GM12801 (cell line): Measurements from ENCODE around the gene TRIM27.

Experiments
- TF ChIP-seq, protein P1 (sequence below): IDR thresholded peaks from one replicate; pipeline ENCODE4 v1.5.1; 2011; ENCODE audit warnings: control low read depth; ENCODE audit not compliant: insufficient read length; ENCODE audit errors: extremely low read depth

The TRIM27 gene

DNA sequence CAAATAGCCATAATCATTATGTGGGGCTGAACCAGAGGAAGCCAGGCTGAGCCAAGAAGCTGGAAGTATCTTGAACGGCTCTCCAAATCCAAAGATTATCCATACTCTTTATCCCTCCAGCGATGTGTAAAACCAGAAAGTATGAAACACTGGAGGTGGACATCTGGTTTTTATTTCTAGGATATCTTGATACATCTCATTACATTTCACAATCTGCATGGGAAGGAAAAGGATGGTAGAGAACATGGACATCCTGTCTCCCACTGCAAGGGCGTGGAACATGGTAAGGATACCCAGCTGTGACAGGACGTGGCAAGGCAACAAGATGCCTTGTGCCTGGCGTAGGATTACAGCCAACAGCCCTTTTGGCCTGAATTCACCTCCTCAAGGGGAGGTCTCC, 20.1 kb downstream of the TRIM27 start:
- TF ChIP-seq, protein P1, sequence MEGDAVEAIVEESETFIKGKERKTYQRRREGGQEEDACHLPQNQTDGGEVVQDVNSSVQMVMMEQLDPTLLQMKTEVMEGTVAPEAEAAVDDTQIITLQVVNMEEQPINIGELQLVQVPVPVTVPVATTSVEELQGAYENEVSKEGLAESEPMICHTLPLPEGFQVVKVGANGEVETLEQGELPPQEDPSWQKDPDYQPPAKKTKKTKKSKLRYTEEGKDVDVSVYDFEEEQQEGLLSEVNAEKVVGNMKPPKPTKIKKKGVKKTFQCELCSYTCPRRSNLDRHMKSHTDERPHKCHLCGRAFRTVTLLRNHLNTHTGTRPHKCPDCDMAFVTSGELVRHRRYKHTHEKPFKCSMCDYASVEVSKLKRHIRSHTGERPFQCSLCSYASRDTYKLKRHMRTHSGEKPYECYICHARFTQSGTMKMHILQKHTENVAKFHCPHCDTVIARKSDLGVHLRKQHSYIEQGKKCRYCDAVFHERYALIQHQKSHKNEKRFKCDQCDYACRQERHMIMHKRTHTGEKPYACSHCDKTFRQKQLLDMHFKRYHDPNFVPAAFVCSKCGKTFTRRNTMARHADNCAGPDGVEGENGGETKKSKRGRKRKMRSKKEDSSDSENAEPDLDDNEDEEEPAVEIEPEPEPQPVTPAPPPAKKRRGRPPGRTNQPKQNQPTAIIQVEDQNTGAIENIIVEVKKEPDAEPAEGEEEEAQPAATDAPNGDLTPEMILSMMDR: no peak

GRCh38 chr6:28901831-28902230, 22.0 kb downstream of the TRIM27 start:
- TF ChIP-seq, protein P1: no peak

GRCh38 chr6:28900577-28901256, 23.1 kb downstream of the TRIM27 start:
- TF ChIP-seq, protein P1: no peak

- TF ChIP-seq, protein P1: no peak
Observed at GRCh38 chr6:28898710-28898965, 25.1 kb downstream of the TRIM27 start.

- TF ChIP-seq, protein P1: no peak
Observed at GRCh38 chr6:28897369-28897745, 26.4 kb downstream of the TRIM27 start.

- TF ChIP-seq, protein P1: no peak
Observed at GRCh38 chr6:28896505-28897368, 27.0 kb downstream of the TRIM27 start.

DNA sequence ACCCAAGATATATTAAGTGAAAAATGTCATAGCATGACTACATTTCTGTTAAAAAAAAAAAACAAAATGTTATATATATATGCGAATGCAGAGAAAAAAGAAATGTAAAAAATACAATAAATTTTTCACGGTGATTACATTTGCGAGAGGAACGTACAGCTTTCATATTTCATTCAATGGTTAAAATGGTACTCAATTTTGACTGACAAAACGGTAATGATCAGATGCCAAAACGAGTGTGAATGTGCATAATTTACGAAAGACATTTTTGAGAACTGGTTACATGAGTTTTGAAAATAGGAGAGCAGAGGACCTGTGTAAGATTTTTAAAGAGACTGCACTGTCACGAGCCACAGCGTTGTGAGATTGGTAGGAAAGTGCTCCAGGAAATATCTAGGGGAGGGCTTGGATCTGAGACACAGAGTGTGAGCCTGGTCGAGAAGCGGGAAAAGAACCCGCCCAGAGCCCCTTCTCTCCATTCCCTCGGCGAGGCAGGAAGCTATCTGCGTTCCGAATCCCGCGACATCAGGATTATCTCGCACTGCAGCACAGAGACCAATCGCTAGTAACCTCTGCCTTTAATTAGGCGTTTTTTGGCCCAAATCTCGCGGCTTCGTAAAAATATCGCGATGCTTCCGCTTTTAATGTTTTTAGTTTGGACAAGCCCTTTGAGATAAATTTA, 28.5 kb downstream of the TRIM27 start:
- TF ChIP-seq, protein P1: no peak
